B cell (primary cell): ENCODE measurements around the gene CCDC177. TPM values are rescaled to one million over a fixed set of nuclear protein-coding genes. Genes with fewer than 3 reads are reported as not detected.

Experiments
- ATAC-seq: fragments of 200-7000 bp; cut with Tn5 transposase; one replicate; pipeline ENCODE4 v1.10.0; 2021; ENCODE audit warnings: low read depth, mild to moderate bottlenecking, moderate number of reproducible peaks, moderate library complexity
- CTCF ChIA-PET: fragments of 350-600 bp; sonication (Branson Sonifier 250); formaldehyde crosslinking; loops from one replicate; lab custom pipeline; 2021; ENCODE audit warnings: antibody characterized with exemption, inconsistent platforms; lab: Charles Lee
- POLR2A ChIA-PET: fragments of 350-600 bp; sonication (Branson Sonifier 250); formaldehyde crosslinking; loops from one replicate; lab custom pipeline; 2021; ENCODE audit warnings: antibody characterized with exemption; lab: Charles Lee
- DNase-seq: peaks from one replicate; pipeline ENCODE4 v3.0.0; 2013
- H2AFZ ChIP-seq: 2 replicates; pipeline ENCODE4 v1.6.1; 2012; ENCODE audit warnings: mild to moderate bottlenecking, low read depth, low read length; ENCODE audit not compliant: insufficient read depth, poor library complexity, severe bottlenecking
- H3K27ac ChIP-seq, 2 donors: 1 replicate in 1 of 2; 2 replicates in 1 of 2; pipeline ENCODE4 v1.5.1; 2012 to 2013; ENCODE audit warnings: low read length in 2 of 2, mild to moderate bottlenecking in 2 of 2, moderate library complexity in 1 of 2
- H3K27me3 ChIP-seq, 4 experiments: fragments of 200-600 bp in 1 of 4; sonication (generic) in 1 of 4; replicated peaks in 1 of 4; 1 replicate in 2 of 4; 2 replicates in 2 of 4; pipeline versions ENCODE4 v1.6.1 to v1.7.0; 2013 to 2016; ENCODE audit warnings: low read length in 3 of 4, mild to moderate bottlenecking in 2 of 4, mixed read lengths in 1 of 4, moderate library complexity in 1 of 4; ENCODE audit not compliant: insufficient read depth in 4 of 4, control insufficient read depth in 3 of 4; ENCODE audit errors: control extremely low read depth in 1 of 4
- H3K36me3 ChIP-seq, 2 experiments: replicated peaks in 1 of 2; 1 replicate in 1 of 2; 2 replicates in 1 of 2; pipeline versions ENCODE4 v1.6.1 to v1.7.1; 2013; ENCODE audit warnings: low read length in 1 of 2; ENCODE audit not compliant: insufficient read depth in 2 of 2, control insufficient read depth in 1 of 2; ENCODE audit errors: control extremely low read depth in 1 of 2, extremely low read depth in 1 of 2
- H3K4me1 ChIP-seq, 2 donors: fragments of 200-600 bp in 1 of 2; sonication (generic) in 1 of 2; 1 replicate in 1 of 2; 2 replicates in 1 of 2; pipeline versions ENCODE4 v1.5.1 to v1.6.1; 2013 to 2017; ENCODE audit warnings: low read length in 2 of 2; ENCODE audit not compliant: control insufficient read depth in 2 of 2, insufficient read depth in 2 of 2
- H3K4me2 ChIP-seq: replicated peaks from 2 replicates; pipeline ENCODE3; 2012; ENCODE audit warnings: mild to moderate bottlenecking, low read depth, low read length; ENCODE audit not compliant: poor library complexity, severe bottlenecking
- H3K4me3 ChIP-seq, 5 experiments: fragments of 200-600 bp in 1 of 5; sonication (generic) in 1 of 5; 1 replicate in 3 of 5; 2 replicates in 2 of 5; pipeline versions ENCODE4 v1.5.1 to v1.7.0; 2011 to 2016; ENCODE audit warnings: low read length in 4 of 5, mild to moderate bottlenecking in 4 of 5, low read depth in 2 of 5, control low read depth in 1 of 5, moderate library complexity in 1 of 5; ENCODE audit not compliant: insufficient read depth in 1 of 5; ENCODE audit errors: control extremely low read depth in 1 of 5, extremely low read depth in 1 of 5
- H3K79me2 ChIP-seq: fragments of 200-600 bp; sonication (generic); one replicate; pipeline ENCODE4 v1.6.0; 2016; ENCODE audit warnings: low read length; ENCODE audit not compliant: control insufficient read depth, insufficient read depth
- H3K9ac ChIP-seq: fragments of 200-600 bp; sonication (generic); 2 replicates; pipeline ENCODE4 v1.6.1; 2017; ENCODE audit warnings: mild to moderate bottlenecking, low read length, moderate library complexity
- H3K9me3 ChIP-seq, 3 donors: one replicate each; pipeline versions ENCODE4 v1.6.1 to v1.7.1; 2013; ENCODE audit warnings: low read length in 2 of 3; ENCODE audit not compliant: control insufficient read depth in 2 of 3, insufficient read depth in 1 of 3; ENCODE audit errors: control extremely low read depth in 1 of 3
- H4K20me1 ChIP-seq: 2 replicates; pipeline ENCODE4 v1.6.0; 2012; ENCODE audit warnings: mild to moderate bottlenecking, low read length; ENCODE audit not compliant: insufficient read depth, control insufficient read depth, poor library complexity, severe bottlenecking
- H3K27ac Mint-ChIP-seq: one replicate; pipeline ENCODE4 v1.8.0; 2021; ENCODE audit warnings: mixed read lengths
- H3K27me3 Mint-ChIP-seq: one replicate; pipeline ENCODE4 v1.8.0; 2021; ENCODE audit warnings: mixed read lengths
- H3K4me1 Mint-ChIP-seq: one replicate; pipeline ENCODE4 v1.8.0; 2021; ENCODE audit warnings: mixed read lengths
- H3K4me3 Mint-ChIP-seq: one replicate; pipeline ENCODE4 v1.8.0; 2021; ENCODE audit warnings: mixed read lengths
- H3K9me3 Mint-ChIP-seq: one replicate; pipeline ENCODE4 v1.8.0; 2022; ENCODE audit warnings: mixed read lengths; ENCODE audit not compliant: insufficient read depth
- EZH2 ChIP-seq: IDR thresholded peaks from 2 replicates; pipeline ENCODE4 v1.6.1; 2012; ENCODE audit warnings: borderline replicate concordance, low read depth, mild to moderate bottlenecking, moderate library complexity, low read length; ENCODE audit not compliant: insufficient read depth, poor library complexity, severe bottlenecking
- WGBS: methylation state at CpG from one replicate; pipeline ENCODE4 v1.1.5; 2013; ENCODE audit warnings: missing lambda C conversion rate; ENCODE audit not compliant: insufficient coverage; 5-methylcytosine and 5-hydroxymethylcytosine counted together
- intact Hi-C: fragments of 100-400 bp; cut with micrococcal nuclease; formaldehyde crosslinking; loops from one replicate; pipeline ENCODE4 v1.10.0; 2022
- polyA plus RNA-seq: library from polyadenylated mRNA; depleted of rRNA; stranded (reverse); fragments of >200 nt; gene quantifications from 2 replicates; pipeline ENCODE4 v1.2.3, GENCODE V29; 2012
- total RNA-seq, 2 donors: library from RNA; stranded (reverse); fragments of 120-200 nt in 1 of 2; gene quantifications; 1 replicate in 1 of 2; 2 replicates in 1 of 2; pipeline versions ENCODE4 v1.2.3 to v1.2.4, GENCODE V29; 2013 to 2022
- TF ChIP-seq, protein P1 (sequence below): fragments of 200-600 bp; IDR thresholded peaks from one replicate; pipeline ENCODE4 v1.8.0; 2022; ENCODE audit warnings: antibody characterized with exemption, mild to moderate bottlenecking

Gene CCDC177
- total and polyA plus RNA-seq, 2 donors (not counting 1 experiment from before 2014, with no cell fraction given), result not detected

DNA sequence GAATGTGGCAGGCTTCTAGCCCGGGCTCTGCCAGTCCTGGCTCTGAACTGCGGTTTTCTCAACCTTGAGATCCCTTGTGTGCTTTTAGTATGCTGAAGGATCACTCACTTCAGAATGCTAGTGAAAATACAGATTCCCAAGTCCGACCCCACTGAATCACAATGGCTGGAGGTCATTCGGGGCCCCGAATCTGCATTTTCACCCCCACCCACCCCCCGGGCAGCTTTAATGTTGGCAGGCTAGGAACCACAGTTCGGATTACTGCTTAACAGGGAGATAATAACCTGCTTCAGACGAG, 36.2 kb upstream of the CCDC177 start:
- 70% methylated on average over 2 of the region's 8 CpGs for WGBS
- H3K27ac Mint-ChIP-seq, result peak overlapping the region; percentile 80
- H3K9me3 Mint-ChIP-seq, result no peaks in the 10 kb centered on the region
- no peaks in the 10 kb centered on the region for H3K36me3 ChIP-seq
- H3K9me3 ChIP-seq, result no peaks in the 10 kb centered on the region
- TF ChIP-seq, protein P1, sequence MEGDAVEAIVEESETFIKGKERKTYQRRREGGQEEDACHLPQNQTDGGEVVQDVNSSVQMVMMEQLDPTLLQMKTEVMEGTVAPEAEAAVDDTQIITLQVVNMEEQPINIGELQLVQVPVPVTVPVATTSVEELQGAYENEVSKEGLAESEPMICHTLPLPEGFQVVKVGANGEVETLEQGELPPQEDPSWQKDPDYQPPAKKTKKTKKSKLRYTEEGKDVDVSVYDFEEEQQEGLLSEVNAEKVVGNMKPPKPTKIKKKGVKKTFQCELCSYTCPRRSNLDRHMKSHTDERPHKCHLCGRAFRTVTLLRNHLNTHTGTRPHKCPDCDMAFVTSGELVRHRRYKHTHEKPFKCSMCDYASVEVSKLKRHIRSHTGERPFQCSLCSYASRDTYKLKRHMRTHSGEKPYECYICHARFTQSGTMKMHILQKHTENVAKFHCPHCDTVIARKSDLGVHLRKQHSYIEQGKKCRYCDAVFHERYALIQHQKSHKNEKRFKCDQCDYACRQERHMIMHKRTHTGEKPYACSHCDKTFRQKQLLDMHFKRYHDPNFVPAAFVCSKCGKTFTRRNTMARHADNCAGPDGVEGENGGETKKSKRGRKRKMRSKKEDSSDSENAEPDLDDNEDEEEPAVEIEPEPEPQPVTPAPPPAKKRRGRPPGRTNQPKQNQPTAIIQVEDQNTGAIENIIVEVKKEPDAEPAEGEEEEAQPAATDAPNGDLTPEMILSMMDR, result no peak
- TF ChIP-seq EZH2, result no peak
- peak overlapping the region; percentile 64 for H2AFZ ChIP-seq
- ATAC-seq (no peak), DNase-seq (no peak)
- H3K4me3 ChIP-seq, result peak overlapping the region; percentile 39 to 55 (median 50)
- peaks cover 20% of the 10 kb centered on the region for H3K79me2 ChIP-seq
- H3K4me1 ChIP-seq, result peaks cover 45 to 49% of the 10 kb centered on the region in 2 donors
- peak overlapping the region; percentile 54 for H3K9ac ChIP-seq
- H3K4me1 Mint-ChIP-seq, result peaks cover 48% of the 10 kb centered on the region
- no peaks in the 10 kb centered on the region for H3K27me3 Mint-ChIP-seq
- H3K27me3 ChIP-seq, result no peaks in the 10 kb centered on the region
- peak overlapping the region; percentile 66 to 73 for H3K27ac ChIP-seq
- intact Hi-C loops, result loop anchor here (1.0 to 5.0 kb wide), 4 partner anchors 14 to 458 kb away; partner anchors contain the start of genes DCAF5 and SRSF5
- H4K20me1 ChIP-seq, result peaks cover 25% of the 10 kb centered on the region
- peak overlapping the region; percentile 70 for H3K4me2 ChIP-seq
- peak overlapping the region; percentile 78 for H3K4me3 Mint-ChIP-seq
- POLR2A ChIA-PET, result interaction anchor here (0.6 to 2.8 kb wide), 5 partner anchors 28 to 461 kb away, joined by 3 to 20 read pairs (median 3); partner anchors contain the start of gene SRSF5
- CTCF ChIA-PET, result interaction anchor here (0.6 to 1.6 kb wide), 4 partner anchors 26 to 1772 kb away, joined by 3 to 7 read pairs (median 4); no protein-coding TSS in a partner anchor
